Middle frontal gyrus (tissue), 1 donor: ENCODE data around the gene SLC35B2.
A peak's percentile ranks its signal among the peaks of the same experiment; 100 is the strongest.
"Not testable (repeated sequence)": the region's sequence is repeated elsewhere in the genome, so short reads cannot be mapped to it uniquely, and the experiment has no call there.

Experiments
- DNase-seq: peaks from one replicate; pipeline ENCODE4 v3.0.0-alpha.2; 2015; ENCODE audit warnings: low spot score; ENCODE audit errors: extremely low spot score

The SLC35B2 gene

DNA sequence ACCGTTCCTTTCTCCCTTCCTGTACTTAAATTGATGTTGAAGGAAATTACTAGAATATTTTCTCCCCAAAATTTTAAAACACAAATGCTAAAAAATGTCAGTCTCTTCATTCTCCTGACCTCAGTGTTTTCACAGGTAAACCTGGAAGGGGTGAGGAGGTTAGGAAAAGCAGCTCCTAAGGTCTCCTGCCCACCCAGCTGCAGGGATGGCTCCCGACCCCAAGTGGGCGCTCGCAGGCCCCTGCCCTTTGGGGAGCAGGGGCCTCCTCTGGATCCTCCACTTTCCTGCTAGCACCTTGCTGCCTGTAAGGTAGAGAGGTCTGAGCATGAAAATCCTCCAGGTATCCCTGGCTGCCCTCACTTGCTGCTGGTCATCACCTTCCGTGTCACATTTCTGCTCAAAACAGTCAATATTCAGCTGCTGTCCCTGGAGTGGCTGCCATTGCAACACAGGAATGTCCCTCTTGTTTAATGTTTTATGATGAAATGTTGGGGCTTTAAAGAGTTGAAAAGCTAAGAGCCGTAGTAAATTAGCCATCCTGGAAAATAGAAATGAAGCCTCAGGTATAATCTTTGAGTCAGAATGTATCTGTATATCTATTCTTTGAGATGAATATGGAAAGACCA, 21.3 kb downstream of the SLC35B2 start:
- no peak for DNase-seq

DNA sequence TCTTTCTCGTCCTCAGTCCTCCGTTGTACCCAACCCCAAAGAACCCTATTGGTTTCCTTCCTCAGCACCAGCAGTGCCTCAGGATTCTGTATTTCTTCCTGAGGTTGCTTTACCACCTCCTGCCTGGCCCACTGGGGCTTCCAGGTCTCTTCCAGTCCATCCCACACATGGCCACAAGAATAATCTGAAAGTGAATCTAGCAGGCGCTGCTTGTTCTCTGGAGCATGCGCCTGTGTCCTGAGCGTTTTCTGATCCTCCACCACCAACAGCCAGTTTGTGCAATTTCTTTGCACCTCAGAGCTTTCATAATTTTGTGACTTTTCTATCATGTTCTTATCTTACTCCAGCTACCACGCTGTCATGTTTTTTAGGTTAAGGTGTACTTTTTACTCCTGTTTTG, 22.1 kb downstream of the SLC35B2 start:
- no peak for DNase-seq

DNA sequence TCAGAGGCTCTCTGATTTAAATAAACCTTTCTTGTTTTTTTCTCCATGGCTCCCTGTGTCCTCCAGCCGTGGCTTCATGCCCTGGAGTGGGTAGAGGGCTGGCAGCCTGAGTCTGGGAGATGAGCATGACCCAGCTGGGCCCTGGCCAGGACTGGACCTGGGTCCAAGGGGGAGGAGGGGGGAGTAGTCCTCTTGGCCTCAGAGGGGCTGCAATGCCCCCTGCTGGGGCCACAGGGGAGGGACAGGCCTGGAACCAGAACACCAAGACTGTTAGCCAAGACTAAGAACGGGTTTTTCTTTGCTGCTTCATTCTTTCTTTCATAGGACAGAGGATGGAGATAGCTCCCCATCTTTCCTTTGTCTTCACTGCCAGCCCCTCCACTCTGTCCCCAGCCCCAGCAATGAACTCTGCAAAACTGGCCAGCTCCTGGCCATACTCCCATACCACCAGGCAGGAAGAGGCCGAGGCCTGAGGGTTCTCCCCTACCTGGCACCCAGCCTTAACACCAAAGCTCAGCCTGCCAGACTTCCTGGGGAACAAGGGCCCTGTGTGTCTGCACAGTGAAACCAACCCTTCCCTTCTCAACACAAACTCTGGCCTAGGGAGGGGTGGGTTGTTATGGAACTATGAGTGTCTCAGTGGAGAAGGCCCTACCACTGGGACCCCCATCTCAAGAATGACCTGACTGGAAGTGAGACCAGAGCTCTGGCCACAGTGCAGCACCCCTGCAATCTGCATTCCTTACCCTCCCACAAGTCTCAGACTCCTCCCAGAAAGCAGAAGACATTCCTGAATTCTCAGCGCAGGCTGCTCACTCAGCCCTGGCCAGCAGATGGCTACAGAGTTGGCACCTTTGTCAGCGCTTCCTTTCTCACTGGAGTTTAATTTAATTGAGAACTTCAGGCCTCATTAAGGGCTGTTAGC, 23.0 kb downstream of the SLC35B2 start:
- peak; percentile 73 for DNase-seq

DNA sequence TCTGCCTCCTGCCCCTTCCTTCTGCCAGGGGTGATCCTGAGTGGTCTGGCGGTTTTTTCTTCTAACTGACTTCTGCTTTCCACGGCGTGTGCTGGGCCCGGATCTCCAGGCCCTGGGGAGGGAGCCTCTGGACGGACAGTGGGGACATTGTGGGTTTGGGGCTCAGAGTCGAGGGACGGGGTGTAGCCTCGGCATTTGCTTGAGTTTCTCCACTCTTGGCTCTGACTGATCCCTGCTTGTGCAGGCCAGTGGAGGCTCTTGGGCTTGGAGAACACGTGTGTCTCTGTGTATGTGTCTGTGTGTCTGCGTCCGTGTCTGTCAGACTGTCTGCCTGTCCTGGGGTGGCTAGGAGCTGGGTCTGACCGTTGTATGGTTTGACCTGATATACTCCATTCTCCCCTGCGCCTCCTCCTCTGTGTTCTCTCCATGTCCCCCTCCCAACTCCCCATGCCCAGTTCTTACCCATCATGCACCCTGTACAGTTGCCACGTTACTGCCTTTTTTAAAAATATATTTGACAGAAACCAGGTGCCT, 23.7 kb downstream of the SLC35B2 start:
- DNase-seq = no peak

DNA sequence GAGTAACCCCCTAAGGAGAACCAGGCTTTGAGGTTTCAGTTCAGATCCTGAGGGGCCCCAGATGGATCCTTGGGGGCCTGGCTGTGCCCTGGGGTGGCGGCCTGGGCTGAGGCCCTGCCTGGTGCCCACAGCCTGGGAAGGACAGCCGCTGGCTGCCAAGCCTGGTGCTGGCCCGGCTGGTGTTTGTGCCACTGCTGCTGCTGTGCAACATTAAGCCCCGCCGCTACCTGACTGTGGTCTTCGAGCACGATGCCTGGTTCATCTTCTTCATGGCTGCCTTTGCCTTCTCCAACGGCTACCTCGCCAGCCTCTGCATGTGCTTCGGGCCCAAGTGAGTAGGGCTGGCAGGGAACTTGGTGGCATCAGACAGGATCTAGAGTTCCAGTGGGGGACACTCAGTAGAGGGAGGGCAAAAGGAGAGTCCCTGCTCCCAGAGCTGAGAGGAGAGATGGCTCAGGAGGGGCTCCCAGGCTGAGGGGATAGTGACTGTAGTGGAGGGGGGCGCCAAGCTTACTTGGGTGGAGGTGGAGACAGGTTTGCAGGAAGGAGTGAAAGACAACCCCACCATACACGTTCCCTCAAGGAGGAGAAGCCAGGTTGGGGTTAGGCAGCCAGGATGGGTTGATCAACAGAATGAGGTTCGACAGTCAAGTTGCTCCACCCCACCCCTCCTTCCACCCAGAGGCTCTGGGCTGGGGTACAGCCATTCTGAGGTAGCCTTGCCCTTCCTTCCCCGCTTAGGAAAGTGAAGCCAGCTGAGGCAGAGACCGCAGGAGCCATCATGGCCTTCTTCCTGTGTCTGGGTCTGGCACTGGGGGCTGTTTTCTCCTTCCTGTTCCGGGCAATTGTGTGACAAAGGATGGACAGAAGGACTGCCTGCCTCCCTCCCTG, 24.4 kb downstream of the SLC35B2 start:
- no peak for DNase-seq

DNA sequence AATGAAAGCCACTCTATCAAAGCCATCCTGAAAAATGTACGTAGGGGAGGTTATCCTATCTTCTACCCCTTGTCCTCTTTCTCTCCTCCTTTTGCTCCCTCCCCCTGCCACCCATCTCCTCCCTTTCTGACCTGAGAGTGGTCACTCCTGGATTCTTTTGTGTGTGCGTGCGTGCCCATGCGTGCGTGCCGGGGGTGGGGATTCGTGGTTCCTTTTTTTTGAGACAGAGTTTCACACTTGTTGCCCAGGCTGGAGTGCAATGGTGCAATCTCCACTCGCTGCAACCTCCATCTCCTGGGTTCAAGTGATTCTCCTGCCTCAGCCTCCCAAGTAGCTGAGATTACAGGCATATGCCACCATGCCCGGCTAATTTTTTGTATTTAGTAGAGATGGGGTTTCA, 25.9 kb downstream of the SLC35B2 start:
- not testable (repeated sequence) for DNase-seq

DNA sequence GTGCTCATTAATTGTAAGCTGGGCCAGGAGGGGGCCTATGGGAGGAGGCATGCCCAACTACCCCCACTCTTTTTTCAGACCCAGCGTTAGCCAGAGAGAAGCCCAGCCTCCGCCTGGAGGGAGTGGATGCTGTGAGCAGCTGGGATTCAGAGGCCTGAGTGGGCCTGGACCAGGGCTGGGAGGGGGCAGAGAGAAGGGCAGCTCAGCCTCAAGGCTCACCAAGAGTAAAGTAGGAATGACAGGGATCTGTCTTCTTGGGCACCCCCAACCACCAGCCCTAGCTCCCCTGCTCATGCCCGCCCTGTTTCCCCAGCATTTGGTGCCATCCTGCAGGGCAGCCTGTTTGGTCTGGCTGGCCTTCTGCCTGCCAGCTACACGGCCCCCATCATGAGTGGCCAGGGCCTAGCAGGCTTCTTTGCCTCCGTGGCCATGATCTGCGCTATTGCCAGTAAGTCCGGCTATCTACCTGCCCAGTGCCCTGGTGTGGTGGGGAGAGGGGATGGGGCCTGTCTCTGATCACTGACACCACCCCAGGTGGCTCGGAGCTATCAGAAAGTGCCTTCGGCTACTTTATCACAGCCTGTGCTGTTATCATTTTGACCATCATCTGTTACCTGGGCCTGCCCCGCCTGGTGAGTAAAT, 27.2 kb downstream of the SLC35B2 start:
- DNase-seq = no peak

DNA sequence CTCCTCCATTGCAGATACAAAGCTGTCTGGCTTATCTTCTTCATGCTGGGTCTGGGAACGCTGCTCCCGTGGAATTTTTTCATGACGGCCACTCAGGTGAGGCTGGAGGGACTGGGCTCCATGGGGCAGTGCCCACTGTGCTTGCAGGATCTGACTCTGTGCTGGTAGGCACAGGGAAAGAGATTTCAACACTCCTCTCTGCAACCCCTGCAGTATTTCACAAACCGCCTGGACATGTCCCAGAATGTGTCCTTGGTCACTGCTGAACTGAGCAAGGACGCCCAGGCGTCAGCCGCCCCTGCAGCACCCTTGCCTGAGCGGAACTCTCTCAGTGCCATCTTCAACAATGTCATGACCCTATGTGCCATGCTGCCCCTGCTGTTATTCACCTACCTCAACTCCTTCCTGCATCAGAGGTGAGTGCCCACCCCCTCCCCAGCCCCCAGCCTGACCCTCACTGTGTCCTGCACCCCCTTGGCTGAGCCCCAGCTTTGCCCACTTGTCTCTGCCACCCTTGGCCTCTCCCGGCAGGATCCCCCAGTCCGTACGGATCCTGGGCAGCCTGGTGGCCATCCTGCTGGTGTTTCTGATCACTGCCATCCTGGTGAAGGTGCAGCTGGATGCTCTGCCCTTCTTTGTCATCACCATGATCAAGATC, 27.8 kb downstream of the SLC35B2 start:
- DNase-seq = no peak

DNA sequence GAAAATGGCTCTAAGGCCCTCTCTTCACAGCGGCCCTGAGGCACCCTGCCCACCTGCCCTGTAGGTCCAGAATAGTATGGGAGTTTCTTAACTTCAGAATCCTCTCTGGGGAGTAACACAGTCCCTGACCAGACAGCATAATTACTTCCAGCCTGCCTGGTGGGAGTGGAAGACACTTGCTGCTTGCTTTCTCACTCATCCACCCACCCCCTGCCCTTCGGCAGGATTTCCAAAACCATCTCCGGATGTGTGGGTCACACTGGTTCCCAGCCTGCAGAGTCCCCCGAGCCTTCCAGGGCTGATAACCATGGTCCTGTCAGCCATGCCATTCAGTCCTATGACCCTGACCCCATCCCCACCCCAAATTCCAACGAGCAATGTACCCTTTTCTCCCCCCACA, 28.5 kb downstream of the SLC35B2 start:
- no peak for DNase-seq

DNA sequence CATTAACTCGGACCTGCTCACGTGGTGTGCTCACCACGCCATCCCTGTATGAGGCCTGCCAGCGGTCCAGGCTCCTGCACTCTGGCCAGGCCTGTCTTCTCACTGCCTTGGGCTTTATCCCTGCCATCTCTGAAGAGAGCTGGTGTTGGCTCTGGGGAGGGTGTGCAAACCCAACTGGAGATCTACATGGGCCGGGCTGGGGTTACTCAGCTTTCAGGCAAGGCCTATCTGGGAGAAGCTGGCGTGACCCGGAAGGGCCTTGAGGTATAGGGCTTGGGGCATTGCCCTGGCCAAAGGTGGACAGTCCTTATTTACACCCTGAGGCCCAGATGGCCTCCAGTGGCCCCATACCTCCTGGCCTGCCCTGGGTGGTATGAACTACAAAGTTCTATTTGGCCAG, 28.9 kb downstream of the SLC35B2 start:
- DNase-seq = no peak

DNA sequence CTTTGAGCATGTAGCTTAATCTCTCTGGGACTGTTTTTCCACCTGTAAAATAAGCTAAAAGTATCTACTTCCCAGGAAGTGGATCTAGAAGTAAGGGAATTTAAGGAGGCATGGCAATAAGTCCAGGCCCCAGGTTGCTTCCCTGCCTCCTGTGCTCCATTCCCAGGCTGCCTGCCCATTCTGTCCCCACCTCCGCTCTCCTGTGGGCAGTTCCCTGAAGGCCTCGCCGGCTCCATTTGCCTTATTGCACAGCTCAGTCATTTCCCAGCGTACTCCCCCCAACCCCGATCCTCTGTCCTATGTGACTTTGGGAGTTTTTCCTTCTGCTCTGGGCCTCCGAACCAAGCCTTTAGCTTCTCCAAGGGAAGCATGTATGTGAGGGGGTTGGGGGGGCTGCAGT, 29.3 kb downstream of the SLC35B2 start:
- DNase-seq = no peak

DNA sequence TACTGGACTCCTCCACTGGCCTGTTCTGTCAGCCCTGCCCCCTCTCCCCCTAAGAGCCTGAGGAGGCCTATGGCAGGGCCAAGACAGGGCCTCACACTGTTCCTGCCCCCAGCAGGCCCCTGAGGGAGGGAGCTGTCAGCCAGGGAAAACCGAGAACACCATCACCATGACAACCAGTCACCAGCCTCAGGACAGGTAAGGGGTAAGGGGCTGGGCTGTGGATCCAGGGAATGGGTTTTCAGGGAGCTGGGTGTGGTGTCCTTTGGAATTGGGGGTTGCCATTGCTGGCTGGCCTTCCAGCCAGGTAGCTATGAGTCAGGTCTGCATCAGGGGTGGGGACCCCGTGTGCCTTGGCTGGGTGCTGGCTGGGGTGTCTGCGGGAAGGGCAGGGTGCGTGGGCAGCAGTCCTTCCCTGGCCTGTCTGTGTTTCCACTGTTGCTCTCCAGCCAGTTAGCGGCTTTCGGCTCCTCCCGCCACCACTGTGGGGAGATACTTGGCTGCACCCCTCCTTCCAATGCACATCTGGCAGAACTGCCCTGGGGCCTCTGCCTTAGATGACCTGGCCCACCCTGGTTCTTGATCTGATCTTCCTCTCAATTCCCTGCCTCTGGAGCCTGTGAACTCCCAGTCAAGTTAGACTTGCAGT, 30.1 kb downstream of the SLC35B2 start:
- DNase-seq = no peak

DNA sequence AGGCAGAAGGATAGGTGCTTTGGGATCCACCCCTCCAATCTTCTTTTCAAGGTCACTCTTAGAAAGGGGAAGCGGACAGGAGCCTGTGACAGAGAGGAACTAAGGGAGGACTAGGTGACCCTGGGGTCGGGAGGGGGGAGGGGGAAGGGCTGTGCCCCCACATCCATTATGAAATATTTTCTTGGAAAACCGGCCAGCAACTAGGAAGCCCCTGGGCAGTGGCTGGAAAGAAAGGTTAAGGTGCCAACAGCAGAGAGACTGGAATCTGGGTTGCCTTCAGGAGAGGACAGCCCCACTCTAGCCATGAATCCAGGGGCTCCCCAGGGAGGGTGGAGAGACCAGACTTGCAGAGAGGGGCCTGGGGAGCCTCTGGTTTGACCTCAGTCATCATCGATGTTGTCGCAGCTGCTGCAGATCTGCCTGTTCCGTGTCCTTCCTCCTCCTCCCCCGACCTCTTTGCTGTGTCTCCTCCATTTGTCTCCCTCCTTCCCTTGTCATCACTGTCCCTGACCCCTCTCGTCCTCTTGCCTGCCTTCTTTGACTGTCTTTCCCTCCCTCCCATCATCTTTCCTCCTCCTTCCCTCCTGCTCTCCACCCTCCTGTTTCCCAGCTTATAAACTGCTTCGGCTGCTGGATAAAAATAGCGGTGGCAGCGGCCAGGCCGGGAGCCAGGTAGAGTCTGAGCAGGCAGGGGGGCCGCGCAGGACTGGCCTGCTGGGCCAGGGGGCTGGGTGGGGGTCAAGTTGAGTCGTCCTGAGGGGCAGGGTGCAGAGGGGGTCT, 30.8 kb downstream of the SLC35B2 start:
- no peak for DNase-seq

DNA sequence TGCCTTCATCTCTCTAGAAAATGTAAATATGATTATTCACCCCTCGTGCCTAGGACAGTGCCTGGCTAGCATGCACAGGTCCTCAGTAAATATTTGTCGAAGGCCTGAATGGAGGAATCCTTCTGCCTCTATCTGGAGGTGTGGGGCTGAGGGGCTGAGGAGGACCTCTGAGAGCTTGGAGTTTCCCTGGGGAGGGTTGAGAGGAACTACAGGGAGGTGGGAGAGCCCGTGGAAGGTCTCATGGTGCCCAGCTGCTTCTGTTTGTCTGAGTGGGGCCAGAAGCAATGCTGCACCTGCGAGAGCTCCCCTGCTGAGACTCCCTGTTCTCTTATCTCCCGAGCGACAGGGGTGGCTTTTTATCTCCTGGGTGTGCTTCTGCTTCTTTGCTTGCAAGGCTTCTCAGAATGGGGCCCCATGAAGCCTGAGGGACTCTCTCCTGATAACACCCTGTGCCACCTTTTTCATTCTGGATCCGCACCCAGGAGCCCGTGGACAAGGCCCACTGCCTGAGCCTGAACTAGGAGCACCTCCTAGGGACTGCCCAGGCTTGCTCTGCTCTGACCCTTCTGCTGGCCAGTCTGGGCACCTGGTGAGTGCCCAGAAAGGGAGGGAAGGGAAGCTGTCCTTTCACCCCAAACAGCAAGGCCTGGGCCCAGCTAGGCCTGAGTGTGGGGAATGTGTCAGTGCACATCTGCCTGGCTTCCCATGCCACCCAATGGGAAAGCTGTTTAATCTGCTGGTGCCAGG, 31.6 kb downstream of the SLC35B2 start:
- no peak for DNase-seq

DNA sequence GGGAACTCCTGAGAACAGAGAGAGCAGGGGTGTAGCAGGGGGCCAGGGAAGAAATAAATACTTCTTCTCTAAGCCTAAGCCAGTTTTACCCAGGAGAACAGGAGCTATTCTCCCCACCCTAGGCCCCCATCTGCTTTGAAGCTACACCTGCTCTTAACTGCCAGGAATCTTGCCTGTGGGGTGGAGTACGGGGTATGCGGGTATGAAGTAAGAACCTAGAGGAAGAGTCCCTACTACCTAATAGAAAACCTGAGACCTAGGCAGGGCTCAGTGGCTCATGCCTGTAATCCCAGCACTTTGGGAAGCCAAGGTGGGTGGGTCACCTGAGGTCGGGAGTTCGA, 32.4 kb downstream of the SLC35B2 start:
- DNase-seq = no peak

DNA sequence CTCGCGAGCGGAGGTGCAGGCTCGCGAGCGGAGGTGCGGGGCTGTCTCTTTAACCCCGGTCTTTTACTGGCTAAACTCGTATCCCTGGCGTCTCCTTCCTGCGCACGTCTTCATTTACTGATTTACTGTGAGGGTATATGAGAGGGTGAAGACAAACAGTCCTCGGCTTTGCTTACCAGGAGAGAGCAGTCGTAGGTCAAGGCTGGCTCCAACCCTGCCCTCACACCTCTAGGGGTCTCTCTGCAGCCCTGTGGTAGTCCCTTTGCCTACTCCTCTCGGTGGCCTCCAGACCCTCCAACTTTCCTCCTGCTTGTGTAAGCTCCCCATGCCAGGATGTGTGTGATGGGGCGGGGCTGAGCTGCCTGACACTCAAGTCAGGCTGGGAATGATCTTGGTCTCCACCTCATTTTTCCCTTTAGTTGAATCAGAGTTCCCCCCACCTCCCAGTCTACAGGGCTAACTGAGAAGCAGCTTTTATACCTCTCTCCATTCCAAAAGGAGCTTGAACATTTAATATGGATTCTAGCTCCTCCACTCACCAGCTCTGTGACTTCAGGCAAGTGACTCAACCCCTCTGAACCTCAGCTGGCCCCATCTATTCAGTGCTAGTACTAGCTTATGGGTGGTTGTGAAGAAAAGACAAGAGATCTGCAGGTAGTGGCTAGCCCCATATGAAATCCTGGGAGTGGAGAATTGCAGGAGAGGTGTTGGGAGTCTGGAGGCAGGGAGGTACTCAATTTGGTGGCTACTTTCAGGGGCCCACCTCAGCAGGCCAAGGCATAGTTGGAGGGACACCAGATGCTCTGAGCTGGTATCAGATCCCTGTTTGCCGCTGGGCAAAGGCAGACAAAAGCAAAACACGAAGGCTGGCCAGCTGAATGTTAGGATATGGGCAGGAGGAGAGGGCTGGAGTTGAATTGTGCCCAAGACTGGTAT, 33.0 kb downstream of the SLC35B2 start:
- no peak for DNase-seq

DNA sequence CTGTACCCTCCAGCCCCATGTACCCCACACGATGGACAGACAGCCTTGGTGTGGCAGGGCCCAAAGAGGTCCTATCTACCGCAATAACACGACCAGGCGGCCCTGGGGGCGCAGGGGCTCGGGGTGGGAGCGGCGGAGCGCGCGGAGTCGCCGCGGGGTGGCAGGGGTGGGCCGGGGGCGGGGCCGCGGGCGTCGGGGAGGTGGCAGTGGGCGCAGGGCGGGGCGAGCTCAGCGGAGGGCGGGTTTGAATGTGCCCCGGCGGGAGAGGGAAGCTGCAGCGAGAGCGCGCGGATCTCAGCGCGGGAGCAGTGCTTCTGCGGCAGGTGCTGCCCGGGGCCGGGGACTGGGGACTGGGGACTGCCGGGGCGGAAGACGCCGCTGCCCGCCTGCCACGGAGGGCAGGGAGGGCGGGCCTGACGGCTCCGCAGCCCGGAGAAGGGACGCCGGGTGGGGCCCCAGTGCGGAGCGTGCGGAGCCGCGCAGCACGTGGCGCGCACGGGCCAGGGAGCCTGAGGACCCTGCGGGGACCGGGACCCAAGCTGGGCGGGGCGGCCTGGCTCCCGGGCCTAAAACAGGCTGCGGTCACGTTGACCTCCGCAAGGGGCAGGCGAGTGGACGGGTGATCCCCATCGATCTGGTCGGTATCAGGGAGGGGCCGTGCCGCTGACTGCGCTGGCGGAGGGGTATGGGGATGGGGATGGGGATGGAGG, 33.9 kb downstream of the SLC35B2 start, which contains the start of gene SLC29A1:
Gene SLC29A1 (plus strand): TSS at position 277 of the 710 bp plus-strand sequence. CDS start 3,719 bp downstream, outside the sequence.
- DNase-seq = no peak
